Ovary (tissue), 3 donors: ENCODE results near the gene WNT11.

ENCODE experiments used
- EP300 ChIP-seq: sonication (generic); formaldehyde crosslinking; IDR thresholded peaks from one replicate; pipeline ENCODE4 v1.6.1; 2017; ENCODE audit warnings: antibody characterized with exemption
- POLR2A ChIP-seq: fragments of 450-650 bp; IDR thresholded peaks from one replicate; pipeline ENCODE4 v1.6.1; 2017; ENCODE audit warnings: antibody characterized with exemption, mild to moderate bottlenecking, moderate library complexity
- TF ChIP-seq, protein P1 (sequence below), 3 donors: fragments of 450-650 bp in 2 of 3; fragments of 200-600 bp in 1 of 3; IDR thresholded peaks; one replicate each; pipeline versions ENCODE4 v1.5.1 to v1.8.0; 2016 to 2022; ENCODE audit warnings: antibody characterized with exemption in 3 of 3, mild to moderate bottlenecking in 1 of 3
- donor health status: DM: no; HTN: no; CAD: no.

- TF ChIP-seq POLR2A (no peak), EP300 (no peak)
- TF ChIP-seq, protein P1, sequence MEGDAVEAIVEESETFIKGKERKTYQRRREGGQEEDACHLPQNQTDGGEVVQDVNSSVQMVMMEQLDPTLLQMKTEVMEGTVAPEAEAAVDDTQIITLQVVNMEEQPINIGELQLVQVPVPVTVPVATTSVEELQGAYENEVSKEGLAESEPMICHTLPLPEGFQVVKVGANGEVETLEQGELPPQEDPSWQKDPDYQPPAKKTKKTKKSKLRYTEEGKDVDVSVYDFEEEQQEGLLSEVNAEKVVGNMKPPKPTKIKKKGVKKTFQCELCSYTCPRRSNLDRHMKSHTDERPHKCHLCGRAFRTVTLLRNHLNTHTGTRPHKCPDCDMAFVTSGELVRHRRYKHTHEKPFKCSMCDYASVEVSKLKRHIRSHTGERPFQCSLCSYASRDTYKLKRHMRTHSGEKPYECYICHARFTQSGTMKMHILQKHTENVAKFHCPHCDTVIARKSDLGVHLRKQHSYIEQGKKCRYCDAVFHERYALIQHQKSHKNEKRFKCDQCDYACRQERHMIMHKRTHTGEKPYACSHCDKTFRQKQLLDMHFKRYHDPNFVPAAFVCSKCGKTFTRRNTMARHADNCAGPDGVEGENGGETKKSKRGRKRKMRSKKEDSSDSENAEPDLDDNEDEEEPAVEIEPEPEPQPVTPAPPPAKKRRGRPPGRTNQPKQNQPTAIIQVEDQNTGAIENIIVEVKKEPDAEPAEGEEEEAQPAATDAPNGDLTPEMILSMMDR (IDR thresholded peaks at IDR 0.05) = no peak
These were observed 35.1 kb upstream of the WNT11 start for GRCh38 chr11:76241243-76242000.
